MCF 10A (cell line): ENCODE data around the gene PPP5C. TPM values are rescaled to one million over a fixed set of nuclear protein-coding genes. Genes with fewer than 3 reads are reported as not detected.
"Not testable (repeated sequence)": the region's sequence is repeated elsewhere in the genome, so short reads cannot be mapped to it uniquely, and the experiment has no call there.

Source experiments
- BruUV-seq: library from RNA; stranded (reverse); fragments of 400-500 nt; replicated peaks from 2 replicates; lab custom pipeline; 2021; lab: Mats Ljungman, UMichigan
- CTCF ChIA-PET: fragments of 300-600 bp; sonication (Branson Sonifier 250); formaldehyde crosslinking; extraction: SDS; loops from one replicate; lab custom pipeline; 2021; ENCODE audit warnings: antibody characterized with exemption, inconsistent platforms; lab: Yijun Ruan, JAX
- POLR2A ChIA-PET: fragments of 300-600, 350-650 bp; sonication (Branson Sonifier 250); formaldehyde crosslinking; extraction: SDS; loops from one replicate; lab custom pipeline; 2020; ENCODE audit warnings: antibody characterized with exemption, inconsistent platforms; lab: Yijun Ruan, JAX
- DNase-seq: peaks from one replicate; pipeline ENCODE4 v3.0.0-alpha.2; 2018; ENCODE audit not compliant: unreplicated experiment
- H3K27ac Mint-ChIP-seq: one replicate; pipeline ENCODE4 v1.8.0; 2022; ENCODE audit warnings: mild to moderate bottlenecking, low read depth, mixed read lengths; ENCODE audit not compliant: unreplicated experiment
- H3K27me3 Mint-ChIP-seq: one replicate; pipeline ENCODE4 v1.8.0; 2022; ENCODE audit warnings: mixed read lengths; ENCODE audit not compliant: insufficient read depth, unreplicated experiment
- H3K36me3 Mint-ChIP-seq: one replicate; pipeline ENCODE4 v1.8.0; 2022; ENCODE audit warnings: mild to moderate bottlenecking, moderate library complexity, mixed read lengths; ENCODE audit not compliant: insufficient read depth, unreplicated experiment
- H3K4me1 Mint-ChIP-seq: one replicate; pipeline ENCODE4 v1.8.0; 2022; ENCODE audit warnings: mixed read lengths; ENCODE audit not compliant: insufficient read depth, unreplicated experiment
- H3K4me3 Mint-ChIP-seq: one replicate; pipeline ENCODE4 v1.8.0; 2022; ENCODE audit warnings: mild to moderate bottlenecking, moderate library complexity, mixed read lengths; ENCODE audit not compliant: unreplicated experiment
- H3K9me3 Mint-ChIP-seq: one replicate; pipeline ENCODE4 v1.8.0; 2022; ENCODE audit warnings: mixed read lengths; ENCODE audit not compliant: unreplicated experiment
- intact Hi-C: fragments of 100-400 bp; cut with micrococcal nuclease; formaldehyde crosslinking; loops from 2 replicates; pipeline ENCODE4 v1.14.1; 2022
- total RNA-seq: library from RNA; stranded (reverse); gene quantifications from 2 replicates; pipeline ENCODE4 v1.2.3, GENCODE V29; 2022
- TF ChIP-seq, protein P1 (sequence below): fragments of 200-600 bp; IDR thresholded peaks from one replicate; pipeline ENCODE4 v1.8.0; 2022; ENCODE audit warnings: antibody characterized with exemption, mild to moderate bottlenecking; ENCODE audit not compliant: unreplicated experiment

The PPP5C gene
- total RNA-seq, 1 experiment from 2014 or later = 81.5 TPM

DNA sequence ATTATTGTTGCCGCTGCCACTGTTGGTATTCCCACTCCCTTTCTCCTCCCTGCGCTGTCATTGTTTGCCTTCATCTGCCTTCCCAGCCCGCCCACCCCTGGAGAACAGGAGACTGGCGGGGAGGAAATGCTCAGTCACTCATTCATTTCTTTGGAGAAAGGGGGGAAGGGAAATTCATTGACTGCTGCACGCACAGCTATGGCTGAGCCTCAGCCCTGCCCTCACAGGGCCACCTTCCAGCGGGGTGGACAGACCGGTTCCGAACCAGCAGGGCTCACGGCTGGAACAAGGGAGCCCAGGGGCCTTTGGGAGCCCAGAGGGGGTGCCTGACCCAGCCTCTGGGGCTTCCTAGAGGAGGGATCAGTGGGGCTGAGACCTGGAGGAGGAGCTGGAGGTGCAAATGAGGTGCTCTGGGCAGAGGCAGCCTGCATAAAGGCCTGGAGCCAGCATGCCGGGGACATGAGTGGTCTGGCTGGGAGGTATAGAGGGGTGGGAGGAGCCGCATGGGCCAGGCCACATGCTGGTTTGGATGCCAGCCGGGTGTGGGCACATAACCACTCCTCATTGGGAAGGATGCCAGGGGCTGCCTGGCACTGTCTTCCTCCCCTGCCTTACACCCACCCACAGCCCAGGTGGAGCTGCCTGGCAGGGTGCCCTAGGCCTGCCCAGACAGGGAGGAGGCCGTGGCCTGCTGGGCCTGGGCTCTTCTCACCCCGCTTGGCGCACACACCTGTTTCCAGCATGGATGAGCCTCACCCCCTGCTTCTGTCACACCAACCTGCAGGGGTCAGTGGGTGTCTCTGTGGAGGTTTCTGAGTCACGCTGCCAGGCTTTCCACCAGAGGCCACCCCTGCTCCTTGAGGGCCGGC, 26.8 kb downstream of the PPP5C start:
- Mint-ChIP-seq H3K4me1 (peaks cover 47% of the 10 kb centered on the region), H3K4me3 (peak overlapping the region; percentile 61), H3K36me3 (peaks cover 52% of the 10 kb centered on the region), H3K27me3 (no peaks in the 10 kb centered on the region), H3K9me3 (no peaks in the 10 kb centered on the region), H3K27ac (peak overlapping the region; percentile 77)
- no TSS peak for BruUV-seq
- DNase-seq = peak; percentile 100
- TF ChIP-seq, protein P1, sequence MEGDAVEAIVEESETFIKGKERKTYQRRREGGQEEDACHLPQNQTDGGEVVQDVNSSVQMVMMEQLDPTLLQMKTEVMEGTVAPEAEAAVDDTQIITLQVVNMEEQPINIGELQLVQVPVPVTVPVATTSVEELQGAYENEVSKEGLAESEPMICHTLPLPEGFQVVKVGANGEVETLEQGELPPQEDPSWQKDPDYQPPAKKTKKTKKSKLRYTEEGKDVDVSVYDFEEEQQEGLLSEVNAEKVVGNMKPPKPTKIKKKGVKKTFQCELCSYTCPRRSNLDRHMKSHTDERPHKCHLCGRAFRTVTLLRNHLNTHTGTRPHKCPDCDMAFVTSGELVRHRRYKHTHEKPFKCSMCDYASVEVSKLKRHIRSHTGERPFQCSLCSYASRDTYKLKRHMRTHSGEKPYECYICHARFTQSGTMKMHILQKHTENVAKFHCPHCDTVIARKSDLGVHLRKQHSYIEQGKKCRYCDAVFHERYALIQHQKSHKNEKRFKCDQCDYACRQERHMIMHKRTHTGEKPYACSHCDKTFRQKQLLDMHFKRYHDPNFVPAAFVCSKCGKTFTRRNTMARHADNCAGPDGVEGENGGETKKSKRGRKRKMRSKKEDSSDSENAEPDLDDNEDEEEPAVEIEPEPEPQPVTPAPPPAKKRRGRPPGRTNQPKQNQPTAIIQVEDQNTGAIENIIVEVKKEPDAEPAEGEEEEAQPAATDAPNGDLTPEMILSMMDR = no peak
- POLR2A ChIA-PET = interaction anchor here (0.8 to 3.2 kb wide), 11 partner anchors 8 to 93 kb away, joined by 3 to 40 read pairs (median 7); partner anchors contain the start of genes HIF3A and PPP5C
- CTCF ChIA-PET = interaction anchor here (0.6 to 4.8 kb wide), 9 partner anchors 22 to 556 kb away, joined by 3 to 33 read pairs (median 3); no protein-coding TSS in a partner anchor
- intact Hi-C loops = loop anchor here (1.0 to 5.0 kb wide), 3 partner anchors 27 to 306 kb away; partner anchors contain the start of gene PPP5C

DNA sequence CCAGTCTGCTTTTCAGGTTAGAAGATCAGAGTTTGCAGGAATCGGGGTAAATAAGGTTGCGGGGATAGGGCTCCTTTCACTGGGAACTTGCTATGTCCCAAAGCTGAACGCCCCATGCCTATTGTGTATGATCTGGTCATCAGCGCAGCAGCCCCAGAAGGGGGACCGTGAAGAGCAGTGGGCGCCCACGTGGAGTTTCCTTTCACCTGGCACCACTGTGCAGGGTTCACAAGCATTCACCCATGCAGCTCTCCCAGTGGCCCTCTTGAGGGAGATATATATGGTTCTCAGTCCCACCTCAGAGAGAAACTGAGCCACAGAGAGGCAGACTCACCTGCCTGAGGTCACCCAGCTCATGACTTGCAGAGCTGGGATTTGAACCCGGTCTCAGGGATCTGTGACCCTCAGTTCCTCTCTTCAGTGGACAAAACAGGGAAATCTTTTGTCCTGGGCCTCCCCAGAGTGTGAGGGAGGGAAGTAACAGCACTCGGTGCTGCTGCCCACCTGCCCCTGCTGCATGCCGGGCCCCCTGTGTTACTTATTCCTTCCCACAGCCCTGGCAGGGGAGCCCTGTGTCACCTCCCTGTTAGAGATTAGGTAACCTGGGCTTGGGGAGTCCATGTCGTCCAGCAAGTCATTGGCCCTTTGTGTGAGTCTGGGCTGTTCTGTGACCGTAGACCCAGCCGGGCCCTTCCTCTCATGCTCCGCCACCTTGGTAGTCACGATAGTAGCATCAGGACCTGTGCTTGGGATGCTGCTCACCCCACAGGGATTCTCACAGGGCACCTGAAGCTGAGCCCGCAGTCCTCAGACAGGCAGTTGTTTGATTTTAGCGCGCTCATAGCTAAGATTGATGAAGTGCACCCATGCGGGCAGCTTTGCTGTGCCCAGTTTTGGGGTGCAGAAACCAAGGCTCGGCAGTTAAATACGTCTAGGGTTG, 27.9 kb downstream of the PPP5C start:
- no peak for DNase-seq
- POLR2A ChIA-PET = interaction anchor here (0.8 to 3.2 kb wide), 8 partner anchors 10 to 94 kb away, joined by 4 to 40 read pairs (median 10); partner anchors contain the start of genes HIF3A and PPP5C
- CTCF ChIA-PET = interaction anchor here (0.6 to 4.8 kb wide), 11 partner anchors 11 to 358 kb away, joined by 3 to 33 read pairs (median 3); no protein-coding TSS in a partner anchor
- TF ChIP-seq, protein P1 = no peak
- H3K4me1 Mint-ChIP-seq = peaks cover 47% of the 10 kb centered on the region
- peaks cover 55% of the 10 kb centered on the region for H3K36me3 Mint-ChIP-seq
- H3K27ac Mint-ChIP-seq = no peak overlapping the region
- no peak overlapping the region for H3K4me3 Mint-ChIP-seq
- BruUV-seq = no TSS peak
- H3K9me3 Mint-ChIP-seq = no peaks in the 10 kb centered on the region
- no peaks in the 10 kb centered on the region for H3K27me3 Mint-ChIP-seq
- intact Hi-C loops = loop anchor here (5.0 kb wide), 1 partner anchor 308 kb away; no protein-coding TSS in a partner anchor

DNA sequence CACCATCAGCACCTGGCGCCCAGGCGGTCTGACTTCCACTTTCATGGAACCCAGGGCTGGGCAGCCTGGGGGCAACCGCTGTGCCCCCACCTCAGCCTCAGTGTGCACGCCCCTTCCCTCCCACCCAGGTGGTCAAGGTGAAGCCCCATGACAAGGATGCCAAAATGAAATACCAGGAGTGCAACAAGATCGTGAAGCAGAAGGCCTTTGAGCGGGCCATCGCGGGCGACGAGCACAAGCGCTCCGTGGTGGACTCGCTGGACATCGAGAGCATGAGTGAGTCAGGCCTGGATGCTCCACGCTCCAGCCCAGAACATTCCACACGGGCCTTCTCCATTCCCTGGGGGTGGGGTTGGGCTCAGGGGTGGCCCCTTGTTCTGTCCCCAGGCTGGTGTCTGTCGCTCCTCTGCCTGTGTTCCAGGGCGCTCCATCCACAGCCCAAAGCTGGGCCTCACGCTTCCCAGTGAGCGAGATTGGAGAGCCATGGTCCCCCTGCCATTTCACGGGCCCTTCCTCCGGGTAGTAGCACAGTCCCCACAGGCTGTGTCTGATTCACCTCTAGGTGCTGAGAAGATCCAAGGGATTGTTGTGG, 28.7 kb downstream of the PPP5C start:
- DNase-seq, H3K9me3 Mint-ChIP-seq, H3K4me3 Mint-ChIP-seq, H3K27ac Mint-ChIP-seq, BruUV-seq, intact Hi-C loops, H3K27me3 Mint-ChIP-seq: not testable (repeated sequence)
- ChIA-PET CTCF (interaction anchor here (0.6 to 4.8 kb wide), 8 partner anchors 10 to 140 kb away, joined by 3 to 33 read pairs (median 3); no protein-coding TSS in a partner anchor), POLR2A (interaction anchor here (1.5 kb wide), 1 partner anchor 11 kb away, joined by 3 read pairs; no protein-coding TSS in a partner anchor)
- H3K36me3 Mint-ChIP-seq = peaks cover 63% of the 10 kb centered on the region
- peaks cover 47% of the 10 kb centered on the region for H3K4me1 Mint-ChIP-seq
